Right lobe of liver (tissue), 6 donors: Measurements from ENCODE around the gene RNF111. TPM values are rescaled to one million over a fixed set of nuclear protein-coding genes. Genes with fewer than 3 reads are reported as not detected.

Experiments
- ATAC-seq, 4 donors: fragments of 200-7000 bp; cut with Tn5 transposase; one replicate each; pipeline ENCODE4 v1.9.1; 2020; ENCODE audit warnings: mild to moderate bottlenecking in 4 of 4, moderate library complexity in 4 of 4
- DNase-seq, 3 donors: peaks; one replicate each; pipeline ENCODE4 v3.0.0-alpha.2; 2020
- H3K27ac ChIP-seq, 3 donors: fragments of 200-600 bp; one replicate each; pipeline ENCODE4 v1.8.0; 2022
- H3K27me3 ChIP-seq, 2 donors: fragments of 200-600 bp; one replicate each; pipeline ENCODE4 v1.8.0; 2022
- H3K36me3 ChIP-seq, 4 donors: fragments of 200-600 bp; sonication (generic) in 1 of 4; one replicate each; pipeline versions ENCODE4 v1.5.1 to v1.8.0; 2017 to 2022; ENCODE audit warnings: control low read depth in 1 of 4
- H3K4me1 ChIP-seq, 4 donors: fragments of 200-600 bp; sonication (generic) in 1 of 4; one replicate each; pipeline versions ENCODE4 v1.5.1 to v1.8.0; 2017 to 2022; ENCODE audit warnings: control low read depth in 1 of 4
- H3K4me3 ChIP-seq, 3 donors: fragments of 200-600 bp; one replicate each; pipeline ENCODE4 v1.8.0; 2022
- H3K9me3 ChIP-seq, 4 donors: fragments of 200-600 bp; sonication (generic) in 1 of 4; one replicate each; pipeline versions ENCODE4 v1.5.1 to v1.8.0; 2017 to 2022; ENCODE audit warnings: control low read depth in 1 of 4
- CTCF ChIP-seq, 4 donors: fragments of 200-600 bp in 3 of 4; fragments of 450-650 bp in 1 of 4; IDR thresholded peaks; one replicate each; pipeline versions ENCODE4 v1.5.1 to v1.8.0; 2016 to 2022; ENCODE audit warnings: antibody characterized with exemption in 4 of 4, mild to moderate bottlenecking in 2 of 4
- POLR2A ChIP-seq: fragments of 450-650 bp; IDR thresholded peaks from one replicate; pipeline ENCODE4 v1.6.1; 2017; ENCODE audit warnings: antibody characterized with exemption, mild to moderate bottlenecking
- WGBS: methylation state at CpG from one replicate; pipeline ENCODE4 v1.1.6; 2018; ENCODE audit warnings: low coverage, low lambda C conversion rate; ENCODE audit not compliant: insufficient coverage; ENCODE audit errors: missing lambda C conversion rate; 5-methylcytosine and 5-hydroxymethylcytosine counted together
- intact Hi-C, 2 donors: fragments of 100-400 bp; cut with DNase I; formaldehyde crosslinking; loops; one replicate each; pipeline versions ENCODE4 v1.11.2 to v1.14.1; 2022
- total RNA-seq, 6 experiments: library from RNA; depleted of rRNA in 2 of 6; stranded (reverse); fragments of >200 nt in 2 of 6; fragmentation: NEBNext Ultra II Directional in 3 of 6; extraction: Animal tissue kit (Norgen Biotek cat#: 25700) in 3 of 6; gene quantifications; one replicate each; pipeline versions ENCODE4 v1.1.0 to v1.2.4, GENCODE V29; 2016 to 2023
- donor health status: DM: no; HTN: yes; CAD: no.
- donor health status: DM: no; HTN: no; CAD: no.
- donor health status: DM: no; HTN: no; CAD: no.
- donor health status: DM: no; HTN: yes; CAD: no.
- donor health status: DM: no; HTN: yes; CAD: no.

RNF111 gene
- total RNA-seq, 6 experiments from 2014 or later = 7.3 to 19.1 (median 13.4) TPM

- H3K9me3 ChIP-seq = no peaks in the 10 kb centered on the region
- peak; percentile 99 to 100 (median 100) for ATAC-seq
- WGBS = 4% methylated on average over 23 of the region's 57 CpGs
- H3K4me1 ChIP-seq = no peaks in the 10 kb centered on the region
- peak within 1 kb of the TSS; percentile 42 to 65 (median 58) for H3K4me3 ChIP-seq
- H3K27me3 ChIP-seq = no peaks in the 10 kb centered on the region
- DNase-seq = peak; percentile 80 to 87 (median 82)
- intact Hi-C loops = no loop called here
- H3K36me3 ChIP-seq = no peaks in the 10 kb centered on the region
- no peak within 1 kb of the TSS for H3K27ac ChIP-seq
- no peak for TF ChIP-seq CTCF (IDR thresholded peaks at IDR 0.05)
- no peak for TF ChIP-seq POLR2A
Measured at GRCh38 chr15:59104912-59105732, 117.7 kb downstream of the RNF111 start, which contains the start of gene CCNB2. Gene CCNB2 (plus strand): TSS chr15:59105146. CDS start chr15:59105269, 123 bp downstream.

- WGBS = 45% methylated on average over 2 of the region's 2 CpGs
- intact Hi-C loops = no loop called here
- no peak for ATAC-seq
- Histone ChIP-seq H3K4me3 (peak overlapping the region in 1 of 3 donors; percentile 65), H3K4me1 (no peaks in the 10 kb centered on the region), H3K27me3 (no peaks in the 10 kb centered on the region), H3K9me3 (no peaks in the 10 kb centered on the region), H3K36me3 (no peaks in the 10 kb centered on the region), H3K27ac (no peak overlapping the region)
- DNase-seq = no peak
- TF ChIP-seq CTCF (IDR thresholded peaks at IDR 0.05) = no peak
- TF ChIP-seq POLR2A = no peak
Measured at GRCh38 chr15:59105854-59106253, 118.4 kb downstream of the RNF111 start.

GRCh38 chr15:59111251-59111650, 123.8 kb downstream of the RNF111 start:
- Histone ChIP-seq H3K36me3 (no peaks in the 10 kb centered on the region), H3K9me3 (no peaks in the 10 kb centered on the region), H3K27me3 (no peaks in the 10 kb centered on the region), H3K27ac (no peak overlapping the region), H3K4me3 (no peak overlapping the region), H3K4me1 (no peaks in the 10 kb centered on the region)
- TF ChIP-seq POLR2A (no peak), CTCF (IDR thresholded peaks at IDR 0.05) (no peak)
- ATAC-seq (no peak), DNase-seq (no peak)
- 92% methylated on average over 2 of the region's 4 CpGs for WGBS
- intact Hi-C loops = no loop called here

GRCh38 chr15:59115047-59115446, 127.6 kb downstream of the RNF111 start:
- no peak for ATAC-seq
- 61% methylated on average over 2 of the region's 2 CpGs for WGBS
- TF ChIP-seq POLR2A (no peak), CTCF (IDR thresholded peaks at IDR 0.05) (no peak)

More at GRCh38 chr15:59115047-59115446, 127.6 kb downstream of the RNF111 start:
- no peaks in the 10 kb centered on the region for H3K9me3 ChIP-seq
- H3K4me1 ChIP-seq = no peaks in the 10 kb centered on the region
- DNase-seq = no peak
- intact Hi-C loops = no loop called here
- no peak overlapping the region for H3K27ac ChIP-seq
- H3K27me3 ChIP-seq = no peaks in the 10 kb centered on the region
- no peak overlapping the region for H3K4me3 ChIP-seq
- no peaks in the 10 kb centered on the region for H3K36me3 ChIP-seq
